ENCODE measurements around the gene NDUFB2.
A peak's percentile ranks its signal among the peaks of the same experiment; 100 is the strongest.

DNA sequence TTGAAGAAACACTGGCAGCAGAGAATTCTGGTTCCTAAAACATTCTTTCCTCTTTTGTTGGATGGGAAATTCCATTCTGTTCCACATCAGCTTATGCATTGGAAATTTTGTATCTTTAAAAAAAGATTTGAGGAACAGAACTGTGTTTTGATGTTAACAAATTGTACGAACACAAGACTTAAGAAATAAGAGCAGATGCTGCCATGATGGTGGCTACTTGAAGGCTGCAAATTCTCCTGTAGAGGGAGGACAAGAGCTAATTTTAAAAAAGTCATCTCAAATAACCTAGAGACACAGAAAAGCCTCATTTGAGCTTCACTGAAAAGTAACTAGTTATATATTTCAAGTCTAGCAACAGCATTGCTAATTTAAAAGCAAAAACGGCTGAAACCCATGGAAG, 29.8 kb downstream of the NDUFB2 start:
- TF ChIP-seq EZH2phosphoT487 (IDR thresholded peaks at IDR 0.05; ENCODE audit: borderline replicate concordance): no peak
- TF ChIP-seq, protein P1, sequence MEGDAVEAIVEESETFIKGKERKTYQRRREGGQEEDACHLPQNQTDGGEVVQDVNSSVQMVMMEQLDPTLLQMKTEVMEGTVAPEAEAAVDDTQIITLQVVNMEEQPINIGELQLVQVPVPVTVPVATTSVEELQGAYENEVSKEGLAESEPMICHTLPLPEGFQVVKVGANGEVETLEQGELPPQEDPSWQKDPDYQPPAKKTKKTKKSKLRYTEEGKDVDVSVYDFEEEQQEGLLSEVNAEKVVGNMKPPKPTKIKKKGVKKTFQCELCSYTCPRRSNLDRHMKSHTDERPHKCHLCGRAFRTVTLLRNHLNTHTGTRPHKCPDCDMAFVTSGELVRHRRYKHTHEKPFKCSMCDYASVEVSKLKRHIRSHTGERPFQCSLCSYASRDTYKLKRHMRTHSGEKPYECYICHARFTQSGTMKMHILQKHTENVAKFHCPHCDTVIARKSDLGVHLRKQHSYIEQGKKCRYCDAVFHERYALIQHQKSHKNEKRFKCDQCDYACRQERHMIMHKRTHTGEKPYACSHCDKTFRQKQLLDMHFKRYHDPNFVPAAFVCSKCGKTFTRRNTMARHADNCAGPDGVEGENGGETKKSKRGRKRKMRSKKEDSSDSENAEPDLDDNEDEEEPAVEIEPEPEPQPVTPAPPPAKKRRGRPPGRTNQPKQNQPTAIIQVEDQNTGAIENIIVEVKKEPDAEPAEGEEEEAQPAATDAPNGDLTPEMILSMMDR (conservative IDR thresholded peaks at IDR 0.05; ENCODE audit: low read length): peak; percentile 60
